Measurements from ENCODE around the gene PDLIM4.
A peak's percentile ranks its signal among the peaks of the same experiment; 100 is the strongest.

Gene PDLIM4

GRCh38 chr5:132224716-132225115 is 32.8 kb upstream of the PDLIM4 start:
- no peaks in the 10 kb centered on the region for H3K4me1 ChIP-seq (ENCODE audit: low read depth, poor library complexity, severe bottlenecking)
- H3K27ac ChIP-seq = no peak overlapping the region
- TF ChIP-seq CTCF (conservative IDR thresholded peaks at IDR 0.05; ENCODE audit: low read depth, low read length) = no peak
- no peaks in the 10 kb centered on the region for H3K27me3 ChIP-seq (ENCODE audit: insufficient read depth, low read depth)
- no peak overlapping the region for H3K4me2 ChIP-seq
- no peak overlapping the region for H3K9ac ChIP-seq
- no peaks in the 10 kb centered on the region for H3K79me2 ChIP-seq (ENCODE audit: insufficient read depth, low read depth)
- no peak overlapping the region for H3K4me3 ChIP-seq (IDR thresholded peaks at IDR 0.05; ENCODE audit: insufficient read depth, low read depth, low read length)
- H4K20me1 ChIP-seq (ENCODE audit: insufficient read depth) = no peaks in the 10 kb centered on the region
- H3K36me3 ChIP-seq (ENCODE audit: insufficient read depth) = no peaks in the 10 kb centered on the region
- H2AFZ ChIP-seq (ENCODE audit: low read depth) = no peak overlapping the region

GRCh38 chr5:132225165-132226032 is 32.1 kb upstream of the PDLIM4 start:
- Histone ChIP-seq H3K36me3 (ENCODE audit: insufficient read depth) (no peaks in the 10 kb centered on the region), H3K4me3 (IDR thresholded peaks at IDR 0.05; ENCODE audit: insufficient read depth, low read depth, low read length) (no peak overlapping the region), H3K4me2 (no peak overlapping the region), H3K79me2 (ENCODE audit: insufficient read depth, low read depth) (no peaks in the 10 kb centered on the region), H2AFZ (ENCODE audit: low read depth) (no peak overlapping the region), H3K9ac (no peak overlapping the region), H3K4me1 (ENCODE audit: low read depth, poor library complexity, severe bottlenecking) (no peaks in the 10 kb centered on the region), H3K27ac (no peak overlapping the region), H4K20me1 (ENCODE audit: insufficient read depth) (no peaks in the 10 kb centered on the region), H3K27me3 (ENCODE audit: insufficient read depth, low read depth) (no peaks in the 10 kb centered on the region)
- TF ChIP-seq CTCF (conservative IDR thresholded peaks at IDR 0.05; ENCODE audit: low read depth, low read length) = no peak

- H3K4me1 ChIP-seq (ENCODE audit: low read depth, poor library complexity, severe bottlenecking) = no peaks in the 10 kb centered on the region
- no peaks in the 10 kb centered on the region for H3K79me2 ChIP-seq (ENCODE audit: insufficient read depth, low read depth)
- H3K27ac ChIP-seq = no peak overlapping the region
- peak overlapping the region; percentile 49; the same call in 1 of the 2 replicates for H3K9ac ChIP-seq
- H3K4me2 ChIP-seq = peak overlapping the region; percentile 76
- H3K27me3 ChIP-seq (ENCODE audit: insufficient read depth, low read depth) = no peaks in the 10 kb centered on the region
- H2AFZ ChIP-seq (ENCODE audit: low read depth) = peak overlapping the region; percentile 90; the same call in 1 of the 2 replicates
- no peaks in the 10 kb centered on the region for H4K20me1 ChIP-seq (ENCODE audit: insufficient read depth)
- no peak for TF ChIP-seq CTCF (conservative IDR thresholded peaks at IDR 0.05; ENCODE audit: low read depth, low read length)
- H3K4me3 ChIP-seq (IDR thresholded peaks at IDR 0.05; ENCODE audit: insufficient read depth, low read depth, low read length) = no peak overlapping the region
- no peaks in the 10 kb centered on the region for H3K36me3 ChIP-seq (ENCODE audit: insufficient read depth)
Measured at GRCh38 chr5:132226516-132227234, 30.8 kb upstream of the PDLIM4 start.

GRCh38 chr5:132227235-132227484 is 30.3 kb upstream of the PDLIM4 start:
- Histone ChIP-seq H3K79me2 (ENCODE audit: insufficient read depth, low read depth) (no peaks in the 10 kb centered on the region), H3K36me3 (ENCODE audit: insufficient read depth) (no peaks in the 10 kb centered on the region), H3K4me2 (peak overlapping the region; percentile 76), H3K4me3 (IDR thresholded peaks at IDR 0.05; ENCODE audit: insufficient read depth, low read depth, low read length) (no peak overlapping the region), H3K27ac (no peak overlapping the region), H3K27me3 (ENCODE audit: insufficient read depth, low read depth) (no peaks in the 10 kb centered on the region), H4K20me1 (ENCODE audit: insufficient read depth) (no peaks in the 10 kb centered on the region), H3K4me1 (ENCODE audit: low read depth, poor library complexity, severe bottlenecking) (no peaks in the 10 kb centered on the region), H2AFZ (ENCODE audit: low read depth) (peak overlapping the region; percentile 90), H3K9ac (peak overlapping the region; percentile 49; the same call in 1 of the 2 replicates)
- no peak for TF ChIP-seq CTCF (conservative IDR thresholded peaks at IDR 0.05; ENCODE audit: low read depth, low read length)
